Spleen (tissue), 11 donors: ENCODE measurements around the gene SH3RF3. TPM values are rescaled to one million over a fixed set of nuclear protein-coding genes. Genes with fewer than 3 reads are reported as not detected.

Experiments used
- DNase-seq: peaks from one replicate; pipeline ENCODE4 v3.0.0-alpha.2; 2020
- H3K27ac ChIP-seq, 8 donors: fragments of 200-600 bp; sonication (generic) in 7 of 8; 1 replicate in 4 of 8; 2 replicates in 4 of 8; pipeline versions ENCODE4 v1.5.0 to v1.8.0; 2016 to 2021; ENCODE audit warnings: inconsistent platforms in 4 of 8, mild to moderate bottlenecking in 4 of 8, moderate library complexity in 1 of 8
- H3K27me3 ChIP-seq, 7 donors: fragments of 200-600 bp; sonication (generic) in 6 of 7; replicated peaks in 1 of 7; 1 replicate in 4 of 7; 2 replicates in 3 of 7; pipeline versions ENCODE4 v1.5.0 to v1.8.0; 2016 to 2021; ENCODE audit warnings: inconsistent platforms in 3 of 7, mild to moderate bottlenecking in 1 of 7
- H3K36me3 ChIP-seq, 6 donors: fragments of 200-600 bp; sonication (generic) in 5 of 6; 1 replicate in 4 of 6; 2 replicates in 2 of 6; pipeline versions ENCODE4 v1.5.0 to v1.8.0; 2016 to 2021; ENCODE audit warnings: inconsistent platforms in 2 of 6
- H3K4me1 ChIP-seq, 6 donors: fragments of 200-600 bp; sonication (generic) in 5 of 6; 1 replicate in 3 of 6; 2 replicates in 3 of 6; pipeline versions ENCODE4 v1.5.0 to v1.8.0; 2016 to 2021; ENCODE audit warnings: inconsistent platforms in 3 of 6
- H3K4me3 ChIP-seq, 8 donors: fragments of 200-600 bp; sonication (generic) in 7 of 8; 1 replicate in 4 of 8; 2 replicates in 4 of 8; pipeline versions ENCODE4 v1.5.0 to v1.8.0; 2016 to 2021; ENCODE audit warnings: inconsistent platforms in 4 of 8, mild to moderate bottlenecking in 4 of 8, moderate library complexity in 2 of 8
- H3K9me3 ChIP-seq, 8 donors: fragments of 200-600 bp; sonication (generic) in 7 of 8; 1 replicate in 4 of 8; 2 replicates in 4 of 8; pipeline versions ENCODE4 v1.5.0 to v1.8.0; 2016 to 2021; ENCODE audit warnings: inconsistent platforms in 4 of 8
- POLR2A ChIP-seq, 3 donors: fragments of 450-650 bp; IDR thresholded peaks; one replicate each; pipeline ENCODE4 v1.5.1; 2017; ENCODE audit warnings: antibody characterized with exemption in 3 of 3, mild to moderate bottlenecking in 1 of 3
- POLR2AphosphoS5 ChIP-seq, 3 donors: sonication (generic); formaldehyde crosslinking; IDR thresholded peaks; one replicate each; pipeline ENCODE4 v1.5.1; 2017; ENCODE audit warnings: antibody characterized with exemption in 3 of 3
- WGBS, 5 donors: extraction: QIAGEN DNeasy Blood & Tissue Kit in 3 of 5; methylation state at CpG; one replicate each; pipeline versions ENCODE4 v1.1.5 to v1.1.7; 2013 to 2018; 5-methylcytosine and 5-hydroxymethylcytosine counted together
- intact Hi-C: fragments of 100-400 bp; cut with DNase I; formaldehyde crosslinking; loops from one replicate; pipeline ENCODE4 v1.15.0; 2023; ENCODE audit warnings: low total_unique reads
- polyA plus RNA-seq, 3 donors: library from polyadenylated mRNA; stranded (reverse); fragments of 200-250 nt; gene quantifications; one replicate each; pipeline ENCODE4 v1.2.1, GENCODE V29; 2013
- total RNA-seq, 7 donors: library from RNA; depleted of rRNA in 3 of 7; stranded (reverse); fragments of >200 nt in 3 of 7; fragmentation: NEBNext Ultra II Directional in 4 of 7; extraction: Animal tissue kit (Norgen Biotek cat#: 25700) in 4 of 7; gene quantifications; one replicate each; pipeline versions ENCODE4 v1.1.0 to v1.2.1, GENCODE V29; 2016 to 2021
- TF ChIP-seq, protein P1 (sequence below), 11 experiments: fragments of 200-600 bp in 7 of 11; fragments of 450-650 bp in 4 of 11; sonication (generic) in 4 of 11; IDR thresholded peaks in 8 of 11; conservative IDR thresholded peaks in 3 of 11; 1 replicate in 7 of 11; 2 replicates in 4 of 11; pipeline versions ENCODE4 v1.4.0 to v1.8.0; 2016 to 2021; ENCODE audit warnings: antibody characterized with exemption in 11 of 11, inconsistent platforms in 4 of 11, mild to moderate bottlenecking in 1 of 11
- donor health status: healthy with polysubstance abuse.
- donor health status: DM: no; HTN: no; CAD: no; lungs with moderate emphysema.
- donor health status: DM: no; HTN: no; CAD: no.
- donor health status: Bipolar disorder and iron deficiency.
- donor health status: healthy.
- donor health status: DM: no; HTN: no; CAD: no.
- donor health status: DM: yes; HTN: yes; CAD: no.

SH3RF3 gene
- total and polyA plus RNA-seq, 10 donors: 1.3 to 7.6 (median 4.7) TPM

DNA sequence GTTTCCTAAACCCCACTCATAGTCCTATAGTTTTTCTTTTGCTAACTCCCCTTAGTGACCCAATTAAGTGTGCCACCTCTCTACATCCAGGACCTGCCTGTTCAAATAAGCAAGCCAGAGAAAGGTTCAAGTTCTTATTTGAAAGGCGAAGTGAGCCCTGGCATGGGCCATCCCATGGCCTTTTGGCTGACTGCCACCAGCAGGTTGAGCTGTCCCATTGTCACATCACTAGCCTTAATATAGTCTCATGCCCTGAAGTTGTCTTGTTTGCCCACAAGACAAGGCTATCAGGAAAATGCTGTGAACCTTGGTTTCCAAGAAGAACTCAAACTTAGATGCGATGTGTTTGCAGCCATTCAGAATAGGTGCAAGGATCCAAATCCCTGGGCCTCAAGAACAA is 158.8 kb downstream of the SH3RF3 start:
- H3K27ac ChIP-seq: no peak overlapping the region
- no peak overlapping the region for H3K4me3 ChIP-seq
- intact Hi-C loops: no loop called here
- TF ChIP-seq, protein P1, sequence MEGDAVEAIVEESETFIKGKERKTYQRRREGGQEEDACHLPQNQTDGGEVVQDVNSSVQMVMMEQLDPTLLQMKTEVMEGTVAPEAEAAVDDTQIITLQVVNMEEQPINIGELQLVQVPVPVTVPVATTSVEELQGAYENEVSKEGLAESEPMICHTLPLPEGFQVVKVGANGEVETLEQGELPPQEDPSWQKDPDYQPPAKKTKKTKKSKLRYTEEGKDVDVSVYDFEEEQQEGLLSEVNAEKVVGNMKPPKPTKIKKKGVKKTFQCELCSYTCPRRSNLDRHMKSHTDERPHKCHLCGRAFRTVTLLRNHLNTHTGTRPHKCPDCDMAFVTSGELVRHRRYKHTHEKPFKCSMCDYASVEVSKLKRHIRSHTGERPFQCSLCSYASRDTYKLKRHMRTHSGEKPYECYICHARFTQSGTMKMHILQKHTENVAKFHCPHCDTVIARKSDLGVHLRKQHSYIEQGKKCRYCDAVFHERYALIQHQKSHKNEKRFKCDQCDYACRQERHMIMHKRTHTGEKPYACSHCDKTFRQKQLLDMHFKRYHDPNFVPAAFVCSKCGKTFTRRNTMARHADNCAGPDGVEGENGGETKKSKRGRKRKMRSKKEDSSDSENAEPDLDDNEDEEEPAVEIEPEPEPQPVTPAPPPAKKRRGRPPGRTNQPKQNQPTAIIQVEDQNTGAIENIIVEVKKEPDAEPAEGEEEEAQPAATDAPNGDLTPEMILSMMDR (IDR thresholded peaks at IDR 0.05 in 8 of 11, conservative IDR thresholded peaks at IDR 0.05 in 3 of 11): no peak
- TF ChIP-seq POLR2A (IDR thresholded peaks at IDR 0.05) (no peak), POLR2AphosphoS5 (IDR thresholded peaks at IDR 0.05) (no peak)
- H3K4me1 ChIP-seq: peaks cover 0 to 12% (median 3%) of the 10 kb centered on the region in 6 donors
- H3K9me3 ChIP-seq: no peaks in the 10 kb centered on the region
- peak; percentile 30 for DNase-seq
- no peaks in the 10 kb centered on the region for H3K27me3 ChIP-seq
- 88 to 97% (median 94%) methylated on average over 2 of the region's 2 CpGs for WGBS, 5 donors
- no peaks in the 10 kb centered on the region for H3K36me3 ChIP-seq

DNA sequence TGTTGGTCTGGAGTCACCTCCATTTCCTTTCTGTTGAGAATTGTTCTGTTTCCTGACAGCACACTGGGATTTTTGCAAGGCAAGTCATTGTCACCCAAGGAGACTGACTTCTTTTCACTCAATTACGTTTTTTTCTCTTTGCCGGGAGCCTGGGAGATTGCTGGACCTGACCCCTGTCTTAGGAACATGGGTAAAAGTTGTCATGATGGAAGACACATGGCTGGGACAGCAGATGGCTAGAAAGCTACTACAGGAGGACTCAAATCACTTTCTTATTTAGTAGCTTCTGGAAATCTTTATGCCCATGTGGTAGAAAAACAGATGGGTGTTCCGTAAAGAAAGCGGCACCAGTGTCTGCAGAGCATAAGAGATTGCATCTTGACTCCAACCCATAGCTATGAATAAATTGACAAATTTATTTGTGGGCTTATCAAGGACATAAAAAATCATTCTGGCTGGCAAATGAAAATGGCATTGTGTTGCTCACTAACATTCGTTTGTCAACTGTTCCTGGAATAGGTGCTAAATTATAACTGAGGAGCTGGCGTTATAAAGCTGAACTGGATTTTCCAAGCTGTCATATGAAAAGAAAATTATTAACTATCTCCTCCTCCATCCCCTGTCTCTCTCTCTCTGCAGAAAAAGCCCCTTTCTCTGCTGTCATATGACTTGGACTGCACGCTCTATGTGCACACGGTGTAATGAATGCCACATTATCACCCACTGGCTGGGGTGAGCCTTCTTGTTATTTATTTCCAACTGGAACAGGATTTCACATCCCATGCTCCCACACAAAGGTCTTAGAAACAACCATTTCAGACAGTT is 159.8 kb downstream of the SH3RF3 start:
- no peaks in the 10 kb centered on the region for H3K9me3 ChIP-seq
- intact Hi-C loops: no loop called here
- H3K27me3 ChIP-seq: no peaks in the 10 kb centered on the region
- WGBS, 5 donors: 83 to 88% (median 84%) methylated on average over 8 of the region's 8 CpGs
- no peak for TF ChIP-seq POLR2A (IDR thresholded peaks at IDR 0.05)
- TF ChIP-seq, protein P1 (IDR thresholded peaks at IDR 0.05 in 8 of 11, conservative IDR thresholded peaks at IDR 0.05 in 3 of 11): no peak
- TF ChIP-seq POLR2AphosphoS5 (IDR thresholded peaks at IDR 0.05): no peak
- no peak overlapping the region for H3K4me3 ChIP-seq
- H3K36me3 ChIP-seq: no peaks in the 10 kb centered on the region
- H3K27ac ChIP-seq: no peak overlapping the region
- no peak for DNase-seq
- H3K4me1 ChIP-seq: peaks cover 0 to 12% (median 3%) of the 10 kb centered on the region in 6 donors

DNA sequence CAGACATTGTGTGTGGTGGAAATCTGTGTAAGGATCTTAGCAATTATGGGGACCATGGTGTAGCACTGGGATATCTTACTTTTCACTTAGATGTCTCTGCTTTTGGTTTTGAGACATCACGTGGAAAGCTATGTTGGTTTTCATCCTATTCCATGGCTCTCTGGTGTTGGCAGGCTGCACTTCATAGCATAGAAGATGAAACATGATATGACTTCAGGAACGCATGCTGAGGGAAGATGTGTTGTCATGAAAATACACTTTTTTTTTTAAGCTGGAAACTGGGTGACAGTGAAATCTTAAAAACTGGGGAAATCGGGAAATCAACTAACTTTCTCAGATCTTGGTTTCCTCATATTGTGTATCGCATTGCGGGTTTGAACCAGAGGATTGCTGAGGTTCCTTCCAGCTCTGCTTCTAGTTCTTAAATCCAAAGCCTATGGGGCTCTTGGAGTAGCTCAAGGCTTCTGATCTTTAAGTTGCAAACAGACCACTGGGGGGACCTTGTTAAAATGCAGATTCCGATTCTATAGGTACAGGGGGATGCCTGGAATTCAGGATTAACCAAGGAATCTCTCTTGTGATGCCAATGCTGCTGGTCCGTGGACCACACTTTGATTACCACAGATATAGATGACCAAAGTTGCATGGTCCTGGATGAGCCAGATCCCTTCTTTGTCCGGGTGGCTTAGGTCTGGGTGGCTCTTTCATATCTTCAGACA is 160.7 kb downstream of the SH3RF3 start:
- no peak for DNase-seq
- 91 to 96% (median 94%) methylated on average over 8 of the region's 8 CpGs for WGBS, 5 donors
- Histone ChIP-seq H3K27ac (no peak overlapping the region), H3K27me3 (no peaks in the 10 kb centered on the region), H3K36me3 (no peaks in the 10 kb centered on the region), H3K9me3 (peaks cover 0 to 7% (median 0%) of the 10 kb centered on the region in 8 donors), H3K4me1 (peaks cover 0 to 12% (median 3%) of the 10 kb centered on the region in 6 donors), H3K4me3 (no peak overlapping the region)
- intact Hi-C loops: no loop called here
- TF ChIP-seq POLR2A (IDR thresholded peaks at IDR 0.05): no peak
- TF ChIP-seq, protein P1 (IDR thresholded peaks at IDR 0.05 in 8 of 11, conservative IDR thresholded peaks at IDR 0.05 in 3 of 11): no peak
- TF ChIP-seq POLR2AphosphoS5 (IDR thresholded peaks at IDR 0.05): no peak
